ENCODE results near the gene SLC39A11.

DNA sequence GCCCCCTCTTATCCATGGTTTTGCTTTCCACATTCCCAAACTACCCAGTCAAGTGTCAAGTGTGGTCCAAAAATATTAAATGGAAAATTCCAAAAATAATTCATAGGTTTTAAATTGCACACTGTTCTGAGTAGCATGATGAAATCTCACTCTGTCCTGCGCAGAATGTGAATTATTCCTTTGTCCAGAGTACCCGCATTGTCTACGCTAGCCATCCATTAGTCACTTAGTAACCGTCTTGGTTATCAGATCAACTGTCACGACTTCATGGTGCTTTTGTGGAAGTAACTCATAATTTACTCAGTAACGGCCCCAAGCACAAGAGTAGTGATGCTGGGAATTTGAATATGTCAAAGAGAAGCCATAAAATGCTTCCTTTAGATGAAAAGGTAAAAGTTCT is 94.9 kb downstream of the SLC39A11 start:
- TF ChIP-seq RAD21 (IDR thresholded peaks at IDR 0.05; ENCODE audit: low read length) (no peak), TAF1 (IDR thresholded peaks at IDR 0.05; ENCODE audit: borderline replicate concordance, low read depth, low read length) (peak; percentile 41; the same call in 1 of the 2 replicates), TCF12 (IDR thresholded peaks at IDR 0.05) (peak; percentile 94), MXI1 (IDR thresholded peaks at IDR 0.05; ENCODE audit: low read depth, low read length) (no peak), POLR2AphosphoS5 (IDR thresholded peaks at IDR 0.05; ENCODE audit: low read depth, low read length) (peak; percentile 43; the same call in 1 of the 2 replicates), EP300 (IDR thresholded peaks at IDR 0.05; ENCODE audit: borderline replicate concordance in 1 of 2, low read depth in 1 of 2, low read length in 1 of 2) (peak; percentile 42 to 98; a peak in 3 of 4 replicates), TEAD4 (IDR thresholded peaks at IDR 0.05; ENCODE audit: borderline replicate concordance, insufficient read depth) (peak; percentile 95)
- TF ChIP-seq, protein P1, sequence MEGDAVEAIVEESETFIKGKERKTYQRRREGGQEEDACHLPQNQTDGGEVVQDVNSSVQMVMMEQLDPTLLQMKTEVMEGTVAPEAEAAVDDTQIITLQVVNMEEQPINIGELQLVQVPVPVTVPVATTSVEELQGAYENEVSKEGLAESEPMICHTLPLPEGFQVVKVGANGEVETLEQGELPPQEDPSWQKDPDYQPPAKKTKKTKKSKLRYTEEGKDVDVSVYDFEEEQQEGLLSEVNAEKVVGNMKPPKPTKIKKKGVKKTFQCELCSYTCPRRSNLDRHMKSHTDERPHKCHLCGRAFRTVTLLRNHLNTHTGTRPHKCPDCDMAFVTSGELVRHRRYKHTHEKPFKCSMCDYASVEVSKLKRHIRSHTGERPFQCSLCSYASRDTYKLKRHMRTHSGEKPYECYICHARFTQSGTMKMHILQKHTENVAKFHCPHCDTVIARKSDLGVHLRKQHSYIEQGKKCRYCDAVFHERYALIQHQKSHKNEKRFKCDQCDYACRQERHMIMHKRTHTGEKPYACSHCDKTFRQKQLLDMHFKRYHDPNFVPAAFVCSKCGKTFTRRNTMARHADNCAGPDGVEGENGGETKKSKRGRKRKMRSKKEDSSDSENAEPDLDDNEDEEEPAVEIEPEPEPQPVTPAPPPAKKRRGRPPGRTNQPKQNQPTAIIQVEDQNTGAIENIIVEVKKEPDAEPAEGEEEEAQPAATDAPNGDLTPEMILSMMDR (IDR thresholded peaks at IDR 0.05), result no peak
- TF ChIP-seq, protein P2, sequence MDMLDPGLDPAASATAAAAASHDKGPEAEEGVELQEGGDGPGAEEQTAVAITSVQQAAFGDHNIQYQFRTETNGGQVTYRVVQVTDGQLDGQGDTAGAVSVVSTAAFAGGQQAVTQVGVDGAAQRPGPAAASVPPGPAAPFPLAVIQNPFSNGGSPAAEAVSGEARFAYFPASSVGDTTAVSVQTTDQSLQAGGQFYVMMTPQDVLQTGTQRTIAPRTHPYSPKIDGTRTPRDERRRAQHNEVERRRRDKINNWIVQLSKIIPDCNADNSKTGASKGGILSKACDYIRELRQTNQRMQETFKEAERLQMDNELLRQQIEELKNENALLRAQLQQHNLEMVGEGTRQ (IDR thresholded peaks at IDR 0.05; ENCODE audit: borderline replicate concordance, low read depth, low read length), result no peak
